ENCODE data around the gene TRPV3.
"Not testable (repeated sequence)": the region's sequence is repeated elsewhere in the genome, so short reads cannot be mapped to it uniquely, and the experiment has no call there.

TRPV3 gene

DNA sequence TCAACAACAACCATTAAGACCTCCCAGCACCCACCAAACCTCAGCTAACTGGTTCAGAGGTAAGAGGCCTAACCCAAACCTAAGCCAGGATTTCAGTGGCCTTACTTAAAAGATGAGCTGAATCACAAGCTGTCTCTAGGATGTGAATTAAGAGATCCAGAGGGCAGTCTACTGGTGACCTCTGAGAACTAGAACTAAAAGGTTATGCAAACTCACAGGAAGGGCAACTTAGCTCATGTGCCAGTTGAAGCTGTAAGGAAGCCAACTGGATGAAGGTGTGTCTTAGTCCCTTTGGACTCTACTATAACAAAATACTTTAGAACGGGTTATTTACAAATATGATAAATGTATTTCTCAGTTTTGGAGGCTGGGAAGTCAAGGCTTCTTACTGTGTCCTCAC, 91.3 kb downstream of the TRPV3 start:
- not testable (repeated sequence) for FAIRE-seq
